Mononuclear cell (primary cell): ENCODE measurements around the gene SPTB. TPM values are rescaled to one million over a fixed set of nuclear protein-coding genes. Genes with fewer than 3 reads are reported as not detected.

Experiments
- H3K27me3 ChIP-seq: 2 replicates; pipeline ENCODE4 v1.6.0; 2011; ENCODE audit warnings: low read length, control low read depth; ENCODE audit not compliant: insufficient read depth
- H3K4me1 ChIP-seq: 2 replicates; pipeline ENCODE4 v1.5.1; 2011; ENCODE audit warnings: mild to moderate bottlenecking, low read length, control low read depth; ENCODE audit not compliant: insufficient read depth
- H3K4me3 ChIP-seq: 2 replicates; pipeline ENCODE4 v1.5.1; 2011; ENCODE audit warnings: mild to moderate bottlenecking, low read length, moderate library complexity
- H3K9me3 ChIP-seq: 2 replicates; pipeline ENCODE4 v1.5.1; 2011; ENCODE audit warnings: low read depth, mild to moderate bottlenecking, control low read depth, low read length
- total RNA-seq: library from RNA; depleted of rRNA; stranded (reverse); fragments of >200 nt; gene quantifications from one replicate; pipeline ENCODE4 v1.2.3, GENCODE V29; 2012

The SPTB gene
- total RNA-seq, 1 donor: 1.5 TPM

DNA sequence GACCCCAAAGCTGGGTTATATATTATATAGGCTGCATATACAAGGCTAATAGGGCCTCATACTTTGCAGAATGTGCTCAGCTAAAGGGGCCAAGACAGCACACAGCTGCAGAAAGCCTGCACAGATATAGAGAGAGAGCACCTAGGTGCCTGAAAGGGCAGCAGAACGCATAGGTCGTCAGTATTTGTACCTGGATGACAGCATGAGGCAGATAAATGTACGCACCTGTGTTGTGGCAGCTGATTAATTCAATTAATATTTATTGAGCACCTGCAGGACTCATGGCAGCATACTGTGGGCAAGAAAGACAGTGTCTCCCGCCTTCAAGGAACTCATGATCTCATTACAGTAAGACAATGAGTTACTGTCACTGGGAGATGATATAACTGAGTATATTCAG, 33.4 kb downstream of the SPTB start:
- peaks cover 8% of the 10 kb centered on the region for H3K27me3 ChIP-seq
- no peaks in the 10 kb centered on the region for H3K9me3 ChIP-seq
- H3K4me1 ChIP-seq: no peaks in the 10 kb centered on the region
- H3K4me3 ChIP-seq: no peak overlapping the region

DNA sequence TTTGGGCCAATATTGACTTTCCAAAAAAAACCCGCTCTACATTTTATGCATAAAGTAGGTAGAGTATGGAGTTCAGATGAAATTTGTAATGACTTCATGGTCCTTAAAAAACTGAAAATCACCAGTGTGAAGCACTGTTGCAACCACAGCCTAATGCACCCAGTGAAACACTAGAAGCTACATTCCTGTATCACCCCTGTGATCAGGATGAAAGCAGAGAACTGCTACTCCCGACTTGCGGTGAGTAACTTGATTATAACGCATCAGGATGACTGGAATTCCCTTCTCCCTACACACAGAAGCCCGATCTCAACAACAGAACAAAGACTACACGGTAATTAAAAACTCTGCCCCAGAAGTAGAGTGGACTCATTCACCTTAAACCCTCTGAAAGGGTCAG, 33.8 kb downstream of the SPTB start:
- H3K4me3 ChIP-seq: no peak overlapping the region
- no peaks in the 10 kb centered on the region for H3K9me3 ChIP-seq
- H3K27me3 ChIP-seq: peaks cover 11% of the 10 kb centered on the region
- H3K4me1 ChIP-seq: no peaks in the 10 kb centered on the region

DNA sequence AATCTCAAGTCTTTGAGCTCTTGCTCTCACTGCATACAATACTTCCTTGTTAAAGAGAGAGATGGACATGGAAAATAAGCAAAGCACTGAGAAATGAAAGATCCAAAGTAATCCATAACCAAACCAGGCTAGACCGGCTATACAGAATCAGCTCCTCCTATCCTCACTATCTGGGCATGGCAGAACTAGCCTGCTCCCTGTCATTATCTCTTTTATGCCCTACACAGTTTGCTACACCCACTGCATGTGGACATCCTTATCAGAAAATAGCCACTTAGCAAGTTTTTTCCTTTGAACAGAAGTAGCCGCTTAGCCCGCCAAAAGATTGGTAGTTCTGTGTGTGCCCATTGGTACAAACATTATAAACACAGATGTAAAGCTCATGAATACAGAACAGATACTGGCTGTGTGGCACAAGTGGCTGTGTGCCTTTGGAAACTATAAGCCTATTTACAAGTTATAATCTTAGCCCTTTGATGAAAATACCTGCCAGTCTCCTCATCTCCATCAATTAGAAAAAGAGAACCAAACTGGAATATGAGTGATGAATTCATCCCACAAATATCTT, 34.7 kb downstream of the SPTB start:
- Histone ChIP-seq H3K4me1 (no peaks in the 10 kb centered on the region), H3K9me3 (no peaks in the 10 kb centered on the region), H3K4me3 (no peak overlapping the region), H3K27me3 (peaks cover 15% of the 10 kb centered on the region)

DNA sequence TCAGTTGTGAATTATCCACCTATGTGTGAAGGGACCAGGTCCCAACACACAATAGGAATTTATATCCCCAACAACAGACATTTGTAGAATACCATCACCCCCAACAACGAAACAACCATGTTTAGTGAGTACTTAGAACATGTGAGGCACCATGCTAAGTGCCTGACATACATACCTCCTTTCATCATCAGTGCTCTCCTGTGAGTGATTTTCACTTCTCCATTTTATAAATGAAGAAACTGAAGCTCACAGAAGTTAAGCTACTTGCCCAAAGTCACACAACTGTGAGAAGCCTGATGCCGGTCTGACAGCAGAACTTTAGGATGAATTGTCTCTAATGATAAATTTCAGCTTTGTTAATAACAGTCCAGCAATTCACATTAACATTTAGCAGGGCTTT, 35.4 kb downstream of the SPTB start:
- no peak overlapping the region for H3K4me3 ChIP-seq
- no peaks in the 10 kb centered on the region for H3K4me1 ChIP-seq
- peaks cover 21% of the 10 kb centered on the region for H3K27me3 ChIP-seq
- no peaks in the 10 kb centered on the region for H3K9me3 ChIP-seq

DNA sequence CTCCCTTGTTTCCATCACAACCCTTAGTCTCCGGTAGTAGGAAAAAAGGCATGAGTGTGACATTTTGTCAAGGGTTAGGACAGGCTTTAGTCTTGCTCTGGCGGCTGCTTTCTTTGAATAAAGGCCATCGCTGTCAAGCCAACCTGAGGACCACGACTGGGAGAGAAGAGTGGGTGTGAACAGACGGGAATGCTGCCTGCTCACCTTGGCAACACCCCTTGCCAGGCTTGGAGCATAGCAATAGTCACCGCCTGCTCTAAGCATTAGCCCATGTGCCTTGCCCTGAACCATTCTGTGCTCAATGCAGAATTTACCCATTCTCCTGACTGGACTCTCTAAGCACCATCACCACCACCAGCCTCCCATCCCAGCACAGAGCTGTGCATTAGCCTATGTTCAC, 36.2 kb downstream of the SPTB start:
- no peaks in the 10 kb centered on the region for H3K4me1 ChIP-seq
- no peak overlapping the region for H3K4me3 ChIP-seq
- no peaks in the 10 kb centered on the region for H3K9me3 ChIP-seq
- H3K27me3 ChIP-seq: peaks cover 23% of the 10 kb centered on the region

DNA sequence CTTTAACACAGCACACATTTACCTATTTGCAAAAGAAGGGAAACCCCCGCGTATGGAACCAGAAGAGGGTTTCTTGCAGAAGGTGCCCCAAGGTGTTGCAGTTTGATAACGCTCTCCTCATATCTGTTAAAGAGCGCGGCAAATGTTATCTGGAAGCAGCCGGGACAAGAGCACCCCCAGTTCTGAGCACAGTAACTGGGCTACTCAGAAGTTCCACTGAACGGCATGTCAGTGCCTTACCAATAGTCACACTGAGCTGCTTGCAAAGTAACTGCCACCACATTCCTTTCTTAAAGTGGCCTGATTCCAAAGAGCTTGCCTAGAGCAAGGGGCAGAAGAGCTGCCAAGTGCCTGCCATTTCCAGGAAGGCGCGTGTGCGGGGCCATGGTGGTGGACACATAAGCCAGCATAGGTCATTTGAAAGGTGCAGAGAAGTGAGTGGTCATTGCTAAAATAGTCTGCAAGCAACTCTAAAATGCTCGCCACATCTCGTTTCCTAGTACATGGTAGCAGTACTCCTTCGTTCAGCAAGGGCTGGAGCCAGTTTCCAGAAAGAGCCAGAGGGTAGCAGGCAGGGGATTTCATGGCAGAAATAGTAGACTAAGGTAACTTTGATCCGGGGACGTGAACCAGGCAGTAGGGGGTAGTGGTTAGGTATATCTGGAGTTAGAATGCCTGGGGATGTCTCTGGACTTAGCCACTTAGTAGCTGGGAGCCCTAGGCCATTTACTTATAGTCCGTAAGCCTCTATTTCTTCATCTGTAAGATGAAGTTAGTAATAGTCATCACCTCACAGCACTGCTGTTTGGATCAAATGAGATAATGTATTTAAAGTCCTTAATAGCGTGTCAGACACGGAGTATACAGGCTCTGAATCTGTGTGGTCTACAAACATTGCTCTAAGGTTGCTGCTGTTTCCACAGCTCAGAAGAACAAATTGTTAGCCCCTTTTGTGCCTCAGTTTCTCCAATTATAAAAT, 37.6 kb downstream of the SPTB start:
- peaks cover 23% of the 10 kb centered on the region for H3K27me3 ChIP-seq
- no peaks in the 10 kb centered on the region for H3K9me3 ChIP-seq
- no peaks in the 10 kb centered on the region for H3K4me1 ChIP-seq
- H3K4me3 ChIP-seq: no peak overlapping the region

DNA sequence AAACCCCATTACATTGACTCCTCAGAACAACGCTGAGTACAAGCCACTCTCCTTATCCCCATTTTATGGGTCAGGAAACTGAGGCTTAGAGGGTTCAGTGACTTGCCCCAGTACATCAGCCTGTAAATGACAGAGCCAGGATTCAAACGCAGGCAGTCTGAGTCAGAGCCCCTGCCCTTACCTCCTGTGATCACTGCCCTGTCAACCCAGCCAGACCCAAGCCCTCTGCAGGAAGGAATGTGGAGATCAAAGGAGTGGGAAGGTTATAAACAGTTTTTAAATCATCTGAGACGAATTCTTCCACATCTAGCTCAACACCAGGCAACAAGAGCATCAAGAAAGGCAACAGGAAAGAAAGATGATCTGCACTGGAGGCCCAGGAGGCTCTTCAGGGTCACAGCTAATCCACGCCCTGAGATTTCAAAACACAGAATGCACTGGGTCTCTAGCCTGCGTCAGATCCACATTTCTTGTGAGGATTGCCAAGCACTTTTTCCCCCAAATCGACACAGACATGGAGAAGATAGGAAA, 38.5 kb downstream of the SPTB start:
- no peak overlapping the region for H3K4me3 ChIP-seq
- peaks cover 19% of the 10 kb centered on the region for H3K27me3 ChIP-seq
- H3K4me1 ChIP-seq: no peaks in the 10 kb centered on the region
- no peaks in the 10 kb centered on the region for H3K9me3 ChIP-seq

DNA sequence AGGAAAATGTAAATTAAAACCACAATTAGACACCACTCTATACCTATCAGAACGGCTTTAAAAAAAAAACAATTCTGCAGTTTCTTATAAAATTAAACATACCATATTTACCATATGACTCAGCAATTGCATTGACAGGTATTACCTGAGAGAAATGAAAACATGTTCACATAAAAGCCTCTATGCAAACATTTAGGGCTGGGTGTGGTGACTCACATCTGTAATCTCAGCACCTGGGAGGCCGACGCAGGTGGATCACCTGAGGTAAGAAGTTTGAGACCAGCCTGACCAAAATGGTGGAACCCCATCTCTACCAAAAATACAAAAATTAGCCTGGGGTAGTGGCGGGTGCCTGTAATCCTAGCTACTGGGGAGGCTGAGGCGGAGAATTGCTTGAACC, 41.1 kb downstream of the SPTB start:
- H3K4me1 ChIP-seq: no peaks in the 10 kb centered on the region
- H3K27me3 ChIP-seq: peaks cover 19% of the 10 kb centered on the region
- no peak overlapping the region for H3K4me3 ChIP-seq
- H3K9me3 ChIP-seq: no peaks in the 10 kb centered on the region

DNA sequence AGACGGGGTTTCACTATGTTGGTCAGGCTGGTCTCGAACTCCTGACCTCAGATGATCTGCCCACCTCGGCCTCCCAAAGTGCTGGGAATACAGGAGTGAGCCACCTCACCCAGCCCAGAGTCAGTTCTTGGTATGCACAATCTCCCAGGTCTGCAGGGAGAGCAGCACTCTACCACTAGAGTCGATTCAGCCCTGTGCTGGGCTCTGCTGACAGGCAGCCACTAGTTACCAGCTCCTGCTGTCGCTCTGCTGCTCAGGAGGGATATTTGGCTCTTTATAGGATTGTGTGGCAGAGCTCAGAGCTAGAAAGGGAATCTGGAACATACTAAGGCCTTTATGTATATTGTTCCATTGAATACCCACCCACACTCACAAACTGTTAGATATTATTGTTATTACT, 44.3 kb downstream of the SPTB start:
- H3K27me3 ChIP-seq: peaks cover 12% of the 10 kb centered on the region
- no peaks in the 10 kb centered on the region for H3K4me1 ChIP-seq
- no peaks in the 10 kb centered on the region for H3K9me3 ChIP-seq
- no peak overlapping the region for H3K4me3 ChIP-seq

DNA sequence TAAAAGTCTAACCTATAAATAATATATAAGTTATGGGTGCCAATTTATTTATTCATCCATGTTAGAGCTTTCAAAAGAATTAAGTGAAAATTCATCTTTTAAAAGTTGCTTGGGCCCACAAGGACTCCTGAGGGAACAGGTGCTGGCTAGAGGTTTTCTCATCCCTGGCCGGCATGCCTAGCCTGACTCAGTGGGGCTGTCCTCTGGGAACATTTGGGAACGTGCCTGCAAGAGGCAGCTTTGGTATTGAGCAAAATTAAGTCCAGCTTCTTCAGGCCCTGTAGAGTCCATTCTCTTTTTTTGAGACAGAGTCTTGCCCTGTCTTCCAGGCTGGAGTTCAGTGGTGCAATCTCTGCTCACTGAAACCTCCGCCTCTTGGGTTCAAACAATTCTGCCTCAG, 44.7 kb downstream of the SPTB start:
- Histone ChIP-seq H3K4me1 (no peaks in the 10 kb centered on the region), H3K9me3 (no peaks in the 10 kb centered on the region)

DNA sequence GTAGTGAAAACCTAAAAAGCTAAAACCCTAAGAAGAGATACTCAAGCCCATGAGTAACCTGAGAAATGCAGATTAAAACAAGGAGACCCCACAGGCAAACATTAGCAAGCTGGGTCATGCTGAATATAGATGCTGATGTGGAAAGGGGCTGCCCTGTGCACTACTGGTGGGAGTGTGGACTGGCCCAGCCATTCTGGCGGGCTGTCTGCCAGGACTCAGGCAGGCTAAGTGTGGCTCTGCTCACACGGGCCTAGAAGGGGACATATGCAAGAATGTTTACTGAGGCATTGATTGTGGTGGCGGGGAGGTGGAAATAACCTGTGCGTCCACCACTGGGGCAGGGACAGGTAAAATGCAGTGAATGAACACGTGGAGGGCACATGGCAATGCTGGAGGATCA, 48.3 kb downstream of the SPTB start:
- Histone ChIP-seq H3K4me1 (peaks cover 8% of the 10 kb centered on the region), H3K4me3 (no peak overlapping the region), H3K9me3 (no peaks in the 10 kb centered on the region), H3K27me3 (no peaks in the 10 kb centered on the region)

More for the DNA sequence above, 44.7 kb downstream of the SPTB start:
- no peak overlapping the region for H3K4me3 ChIP-seq
- H3K27me3 ChIP-seq: peaks cover 7% of the 10 kb centered on the region

DNA sequence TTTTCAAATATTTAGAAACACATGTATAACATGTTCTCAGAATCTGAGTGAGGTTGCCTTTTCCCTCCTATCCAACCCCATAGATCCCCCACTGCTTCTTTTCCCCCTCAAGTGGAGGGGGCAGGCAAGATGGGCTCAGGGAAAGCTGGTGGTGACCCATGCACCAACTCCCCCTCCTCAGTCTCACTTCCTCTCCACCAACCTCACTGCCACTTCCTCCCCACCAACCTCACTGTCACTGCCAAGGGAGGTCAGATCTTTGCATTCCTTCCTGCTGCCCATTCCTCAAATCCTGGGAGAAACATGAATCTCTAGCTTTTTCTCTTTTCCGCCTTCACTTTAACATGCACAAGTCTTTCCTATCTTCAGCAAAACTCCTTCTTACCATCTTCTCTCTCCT, 48.7 kb downstream of the SPTB start:
- Histone ChIP-seq H3K27me3 (no peaks in the 10 kb centered on the region), H3K9me3 (no peaks in the 10 kb centered on the region), H3K4me1 (peaks cover 12% of the 10 kb centered on the region), H3K4me3 (no peak overlapping the region)

DNA sequence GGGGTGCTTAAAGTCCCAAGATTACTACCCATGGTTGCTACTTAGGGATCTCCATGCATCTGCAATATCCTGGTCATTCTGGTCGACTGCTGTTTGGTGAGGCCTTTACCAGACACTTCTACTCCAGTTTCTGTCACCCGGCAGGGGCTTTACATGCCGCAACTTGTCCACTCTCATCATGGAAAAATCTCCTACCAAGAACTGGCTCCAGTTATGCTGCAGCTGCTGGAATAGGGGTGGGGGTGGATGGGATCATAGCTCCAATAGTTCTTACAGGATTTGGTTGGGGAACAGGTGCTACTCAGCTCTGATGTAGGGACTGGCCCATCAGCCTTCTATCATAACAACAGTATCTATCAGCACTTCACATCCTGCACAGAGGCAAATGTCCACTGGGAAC, 51.6 kb downstream of the SPTB start:
- Histone ChIP-seq H3K9me3 (no peaks in the 10 kb centered on the region), H3K27me3 (no peaks in the 10 kb centered on the region), H3K4me1 (peaks cover 16% of the 10 kb centered on the region), H3K4me3 (no peak overlapping the region)

DNA sequence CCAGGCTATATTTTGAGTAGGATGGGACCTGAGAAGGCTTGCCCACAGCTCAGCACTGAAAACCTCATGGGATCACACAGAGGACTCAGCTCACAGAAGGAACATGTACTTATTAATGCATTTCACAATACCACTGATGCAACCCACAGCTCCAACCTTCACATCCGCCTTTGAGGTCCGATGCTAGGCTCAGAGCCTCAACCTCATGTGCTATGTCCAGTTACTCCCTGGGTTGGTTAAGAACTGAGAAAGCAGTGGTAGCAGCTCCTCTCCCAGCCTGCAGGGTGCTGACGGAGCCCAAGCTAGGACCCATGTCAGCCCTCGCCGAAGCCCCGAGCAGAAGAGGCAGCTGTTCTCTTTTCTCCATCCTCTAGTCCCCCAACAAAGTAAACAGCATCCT, 52.9 kb downstream of the SPTB start:
- H3K4me3 ChIP-seq: no peak overlapping the region
- no peaks in the 10 kb centered on the region for H3K9me3 ChIP-seq
- no peaks in the 10 kb centered on the region for H3K27me3 ChIP-seq
- H3K4me1 ChIP-seq: peaks cover 16% of the 10 kb centered on the region

DNA sequence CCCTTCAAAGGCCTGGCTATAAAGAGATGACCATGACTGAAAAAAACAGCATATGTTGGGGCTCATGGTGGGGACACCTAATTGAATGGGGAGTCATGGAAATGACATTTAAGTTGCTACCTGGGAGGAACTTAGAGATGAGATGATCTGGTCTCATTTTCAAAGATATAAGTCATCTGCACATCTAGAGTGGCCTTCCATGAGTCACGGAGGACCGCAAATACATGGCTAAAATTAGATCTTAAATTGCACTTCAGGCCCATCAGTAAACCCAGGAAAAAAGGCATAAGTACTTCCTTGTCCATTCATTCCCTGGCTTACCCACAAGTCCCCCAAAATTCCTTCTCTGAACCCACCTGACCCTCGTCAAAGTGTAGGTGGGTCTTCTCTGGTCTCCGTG, 53.4 kb downstream of the SPTB start:
- H3K4me3 ChIP-seq: no peak overlapping the region
- H3K4me1 ChIP-seq: peaks cover 16% of the 10 kb centered on the region
- no peaks in the 10 kb centered on the region for H3K9me3 ChIP-seq
- no peaks in the 10 kb centered on the region for H3K27me3 ChIP-seq
